Activated CD8-positive, alpha-beta T cell treated with anti-CD3 and anti-CD28 coated beads for 36 hours (primary cell): Measurements from ENCODE around the gene ARFGAP1. TPM values are rescaled to one million over a fixed set of nuclear protein-coding genes. Genes with fewer than 3 reads are reported as not detected.

Experiments
- ATAC-seq: fragments of 200-7000 bp; cut with Tn5 transposase; one replicate; pipeline ENCODE4 v1.10.0; 2021; ENCODE audit warnings: mild to moderate bottlenecking, moderate library complexity
- CTCF ChIA-PET: fragments of 350-600 bp; sonication (Branson Sonifier 250); formaldehyde crosslinking; loops from one replicate; lab custom pipeline; 2021; ENCODE audit warnings: antibody characterized with exemption; lab: Charles Lee
- POLR2A ChIA-PET: fragments of 350-600 bp; sonication (Branson Sonifier 250); formaldehyde crosslinking; loops from one replicate; lab custom pipeline; 2021; ENCODE audit warnings: antibody characterized with exemption; lab: Charles Lee
- DNase-seq: peaks from one replicate; pipeline ENCODE4 v3.0.0-alpha.2; 2020
- H3K27ac Mint-ChIP-seq: one replicate; pipeline ENCODE4 v1.8.0; 2021; ENCODE audit warnings: mild to moderate bottlenecking, mixed read lengths
- H3K27me3 Mint-ChIP-seq: one replicate; pipeline ENCODE4 v1.8.0; 2021; ENCODE audit warnings: mixed read lengths
- H3K36me3 Mint-ChIP-seq: one replicate; pipeline ENCODE4 v1.8.0; 2021; ENCODE audit warnings: low read depth, mixed read lengths
- H3K4me1 Mint-ChIP-seq: one replicate; pipeline ENCODE4 v1.8.0; 2021; ENCODE audit warnings: low read depth, mixed read lengths
- H3K4me3 Mint-ChIP-seq: one replicate; pipeline ENCODE4 v1.8.0; 2021; ENCODE audit warnings: mild to moderate bottlenecking, moderate library complexity, mixed read lengths
- H3K9me3 Mint-ChIP-seq: one replicate; pipeline ENCODE4 v1.8.0; 2021; ENCODE audit warnings: mixed read lengths
- intact Hi-C: fragments of 100-400 bp; cut with micrococcal nuclease; formaldehyde crosslinking; loops from one replicate; pipeline ENCODE4 v1.10.0; 2022
- total RNA-seq, 2 experiments: library from RNA; stranded (reverse); gene quantifications; one replicate each; pipeline ENCODE4 v1.2.3, GENCODE V29; 2021
- TF ChIP-seq, protein P1 (sequence below): fragments of 200-600 bp; IDR thresholded peaks from one replicate; pipeline ENCODE4 v1.8.0; 2022; ENCODE audit warnings: antibody characterized with exemption, mild to moderate bottlenecking

ARFGAP1 gene
- total RNA-seq, 2 experiments from 2014 or later = 71.3 to 75.0 TPM

DNA sequence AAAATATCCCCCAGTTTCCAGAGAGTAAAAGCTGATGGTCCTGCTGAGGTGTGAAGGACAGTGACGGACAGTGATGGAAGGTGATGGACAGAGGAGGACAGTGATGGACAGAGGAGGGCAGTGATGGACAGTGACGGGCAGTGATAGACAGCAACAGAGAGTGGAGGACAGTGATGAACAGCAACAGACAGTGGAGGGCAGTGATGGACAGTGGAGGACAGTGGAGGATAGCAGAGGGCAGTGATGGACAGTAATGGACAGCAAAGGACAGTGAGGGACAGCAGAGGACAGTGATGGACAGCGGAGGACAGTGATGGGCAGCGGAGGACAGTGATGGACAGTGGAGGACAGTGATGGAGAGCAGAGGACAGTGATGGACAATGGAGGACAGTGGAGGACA is 15.7 kb upstream of the ARFGAP1 start:
- ATAC-seq = no peak
- Mint-ChIP-seq H3K9me3 (no peaks in the 10 kb centered on the region), H3K27ac (no peak overlapping the region), H3K36me3 (no peaks in the 10 kb centered on the region), H3K4me3 (no peak overlapping the region), H3K4me1 (peaks cover 8% of the 10 kb centered on the region), H3K27me3 (peaks cover 29% of the 10 kb centered on the region)
- intact Hi-C loops = no loop called here
- TF ChIP-seq, protein P1, sequence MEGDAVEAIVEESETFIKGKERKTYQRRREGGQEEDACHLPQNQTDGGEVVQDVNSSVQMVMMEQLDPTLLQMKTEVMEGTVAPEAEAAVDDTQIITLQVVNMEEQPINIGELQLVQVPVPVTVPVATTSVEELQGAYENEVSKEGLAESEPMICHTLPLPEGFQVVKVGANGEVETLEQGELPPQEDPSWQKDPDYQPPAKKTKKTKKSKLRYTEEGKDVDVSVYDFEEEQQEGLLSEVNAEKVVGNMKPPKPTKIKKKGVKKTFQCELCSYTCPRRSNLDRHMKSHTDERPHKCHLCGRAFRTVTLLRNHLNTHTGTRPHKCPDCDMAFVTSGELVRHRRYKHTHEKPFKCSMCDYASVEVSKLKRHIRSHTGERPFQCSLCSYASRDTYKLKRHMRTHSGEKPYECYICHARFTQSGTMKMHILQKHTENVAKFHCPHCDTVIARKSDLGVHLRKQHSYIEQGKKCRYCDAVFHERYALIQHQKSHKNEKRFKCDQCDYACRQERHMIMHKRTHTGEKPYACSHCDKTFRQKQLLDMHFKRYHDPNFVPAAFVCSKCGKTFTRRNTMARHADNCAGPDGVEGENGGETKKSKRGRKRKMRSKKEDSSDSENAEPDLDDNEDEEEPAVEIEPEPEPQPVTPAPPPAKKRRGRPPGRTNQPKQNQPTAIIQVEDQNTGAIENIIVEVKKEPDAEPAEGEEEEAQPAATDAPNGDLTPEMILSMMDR = no peak
- ChIA-PET POLR2A (no interaction called here), CTCF (no interaction called here)
- DNase-seq = no peak

DNA sequence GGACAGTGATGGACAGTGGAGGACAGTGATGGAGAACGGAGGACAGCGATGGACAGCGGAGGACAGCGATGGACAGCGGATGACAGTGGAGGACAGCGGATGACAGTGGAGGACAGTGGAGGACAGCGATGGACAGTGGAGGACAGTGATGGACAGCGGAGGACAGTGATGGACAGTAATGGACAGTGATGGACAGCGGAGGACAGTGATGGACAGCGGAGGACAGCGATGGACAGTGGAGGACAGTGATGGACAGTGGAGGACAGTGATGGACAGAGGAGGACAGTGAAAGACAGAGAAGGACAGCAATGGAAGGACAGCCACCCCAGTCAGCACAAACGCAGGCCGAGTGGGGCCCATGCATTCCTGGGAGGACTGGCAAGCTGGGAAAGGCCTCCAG is 15.0 kb upstream of the ARFGAP1 start:
- no peak for DNase-seq
- no peaks in the 10 kb centered on the region for H3K9me3 Mint-ChIP-seq
- H3K36me3 Mint-ChIP-seq = no peaks in the 10 kb centered on the region
- ChIA-PET POLR2A (no interaction called here), CTCF (no interaction called here)
- TF ChIP-seq, protein P1 = no peak
- ATAC-seq = no peak
- no peak overlapping the region for H3K27ac Mint-ChIP-seq
- peaks cover 28% of the 10 kb centered on the region for H3K27me3 Mint-ChIP-seq
- no peak overlapping the region for H3K4me3 Mint-ChIP-seq
- intact Hi-C loops = no loop called here
- H3K4me1 Mint-ChIP-seq = peaks cover 11% of the 10 kb centered on the region

DNA sequence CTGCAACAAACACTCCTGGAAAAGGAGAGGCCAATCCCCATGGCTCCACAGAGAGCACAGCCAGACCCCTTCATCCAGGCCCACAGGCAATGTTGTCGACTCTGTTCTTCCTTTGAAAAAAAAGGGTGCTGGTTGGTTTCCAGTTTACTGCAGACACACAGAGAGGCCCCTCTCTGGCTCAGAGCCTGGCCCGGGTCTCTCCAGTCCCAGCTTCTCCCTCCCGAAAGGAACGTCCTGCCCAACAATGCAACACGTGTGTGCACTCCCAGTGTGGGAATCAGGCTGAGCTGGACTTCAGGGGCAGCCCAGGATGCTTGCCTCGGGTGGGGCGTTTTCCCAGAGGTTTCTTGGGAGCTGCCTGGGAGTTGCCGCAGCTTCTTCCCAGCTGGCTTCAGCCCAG is 13.8 kb upstream of the ARFGAP1 start:
- TF ChIP-seq, protein P1 = no peak
- Mint-ChIP-seq H3K27me3 (peaks cover 25% of the 10 kb centered on the region), H3K4me3 (no peak overlapping the region), H3K4me1 (peaks cover 7% of the 10 kb centered on the region), H3K36me3 (no peaks in the 10 kb centered on the region), H3K27ac (no peak overlapping the region), H3K9me3 (no peaks in the 10 kb centered on the region)
- CTCF ChIA-PET = no interaction called here
- ATAC-seq = no peak
- POLR2A ChIA-PET = no interaction called here
- DNase-seq = no peak
- intact Hi-C loops = no loop called here

DNA sequence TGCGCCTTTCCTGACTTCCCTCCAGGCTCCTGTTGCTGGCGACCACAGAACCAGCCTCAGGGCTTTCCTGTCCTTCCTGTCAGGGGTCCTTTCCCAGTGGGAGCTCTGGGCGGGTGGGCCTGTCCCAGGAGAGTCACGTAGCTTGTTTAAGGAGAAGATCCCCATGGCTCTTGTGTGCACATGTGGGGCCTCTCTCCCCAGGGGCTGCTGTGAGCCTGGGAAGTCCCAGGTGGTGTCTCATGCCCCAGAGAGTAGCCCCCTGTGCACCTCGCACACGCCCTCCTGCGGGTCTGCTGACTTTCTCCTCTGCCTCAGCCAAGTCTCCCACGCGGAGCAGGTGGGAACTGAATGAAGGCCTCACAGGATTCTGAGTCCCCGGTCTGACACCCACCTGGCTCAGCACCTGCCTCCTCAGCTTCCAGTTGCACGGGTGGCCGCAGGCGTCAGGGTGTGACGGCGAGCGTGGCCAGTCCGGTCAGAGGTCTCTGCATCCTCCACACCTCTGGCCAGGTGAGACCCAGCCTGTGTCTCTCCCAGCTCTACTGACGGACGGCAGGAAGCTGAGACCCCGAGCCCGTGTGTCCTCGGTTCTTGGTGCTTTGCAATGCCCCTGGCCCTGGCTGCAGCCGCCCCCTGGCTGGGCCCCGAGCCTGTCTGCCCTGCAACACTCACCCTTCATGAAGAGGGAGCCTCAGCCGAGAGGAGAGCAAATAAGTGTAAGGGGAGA is 12.7 kb upstream of the ARFGAP1 start:
- Mint-ChIP-seq H3K4me1 (peaks cover 7% of the 10 kb centered on the region), H3K27me3 (peaks cover 24% of the 10 kb centered on the region), H3K9me3 (no peaks in the 10 kb centered on the region), H3K36me3 (no peaks in the 10 kb centered on the region), H3K27ac (no peak overlapping the region), H3K4me3 (no peak overlapping the region)
- ChIA-PET POLR2A (interaction anchor here (0.6 kb wide), 1 partner anchor 362 kb away, joined by 3 read pairs; no protein-coding TSS in a partner anchor), CTCF (no interaction called here)
- ATAC-seq = no peak
- TF ChIP-seq, protein P1 = no peak
- no peak for DNase-seq
- intact Hi-C loops = no loop called here

DNA sequence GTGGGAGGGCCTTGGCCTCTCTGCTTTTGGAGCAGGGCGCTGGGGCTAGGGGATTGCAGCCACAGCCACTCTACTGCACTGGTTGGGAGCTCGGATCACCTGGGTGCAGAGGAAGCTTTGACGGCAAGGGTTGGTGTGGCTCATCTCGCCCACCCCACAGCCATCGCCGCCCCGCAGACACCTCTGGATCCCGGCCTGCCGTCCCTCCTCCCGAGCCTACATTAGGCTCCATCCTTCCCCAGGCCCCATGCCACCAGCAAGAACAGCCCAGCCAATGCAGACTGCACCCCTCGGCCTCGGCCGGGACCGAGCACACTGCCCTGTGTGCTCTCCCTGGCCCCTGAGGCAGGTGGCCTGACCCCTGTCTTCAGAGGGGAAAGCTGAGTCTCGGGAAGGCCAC is 12.1 kb upstream of the ARFGAP1 start:
- Mint-ChIP-seq H3K36me3 (no peaks in the 10 kb centered on the region), H3K4me1 (peaks cover 7% of the 10 kb centered on the region), H3K9me3 (no peaks in the 10 kb centered on the region), H3K4me3 (no peak overlapping the region), H3K27ac (no peak overlapping the region), H3K27me3 (peaks cover 18% of the 10 kb centered on the region)
- intact Hi-C loops = no loop called here
- ChIA-PET CTCF (no interaction called here), POLR2A (interaction anchor here (0.6 kb wide), 1 partner anchor 363 kb away, joined by 3 read pairs; no protein-coding TSS in a partner anchor)
- no peak for ATAC-seq
- DNase-seq = no peak
- TF ChIP-seq, protein P1 = no peak
